DMS 273 (cell line): ENCODE data around the gene LEP.

Experiments
- DNase-seq: peaks from one replicate; lab custom pipeline; 2025; ENCODE audit not compliant: unreplicated experiment; lab: John Stamatoyannopoulos, UW

The LEP gene

DNA sequence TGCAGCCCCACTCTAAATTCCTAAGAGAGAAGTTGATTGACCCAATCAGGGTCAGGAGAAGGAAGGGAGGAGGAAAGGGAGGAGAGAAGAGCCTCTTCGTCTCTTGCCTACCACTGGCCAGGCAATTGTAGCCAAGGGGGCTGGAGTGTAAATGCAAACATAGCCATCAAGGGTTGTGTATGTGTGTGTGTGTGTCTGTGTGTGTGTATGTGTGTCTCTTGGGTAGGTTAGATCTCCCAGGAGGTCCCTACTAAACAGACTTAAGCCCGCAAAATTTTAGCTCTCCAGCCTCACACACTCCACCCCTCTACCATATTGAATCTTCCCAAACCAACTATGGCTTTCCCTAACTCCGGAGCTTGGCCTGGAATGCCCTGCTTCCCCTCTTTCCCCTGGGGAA is 3.8 kb downstream of the LEP start:
- DNase-seq: no peak

DNA sequence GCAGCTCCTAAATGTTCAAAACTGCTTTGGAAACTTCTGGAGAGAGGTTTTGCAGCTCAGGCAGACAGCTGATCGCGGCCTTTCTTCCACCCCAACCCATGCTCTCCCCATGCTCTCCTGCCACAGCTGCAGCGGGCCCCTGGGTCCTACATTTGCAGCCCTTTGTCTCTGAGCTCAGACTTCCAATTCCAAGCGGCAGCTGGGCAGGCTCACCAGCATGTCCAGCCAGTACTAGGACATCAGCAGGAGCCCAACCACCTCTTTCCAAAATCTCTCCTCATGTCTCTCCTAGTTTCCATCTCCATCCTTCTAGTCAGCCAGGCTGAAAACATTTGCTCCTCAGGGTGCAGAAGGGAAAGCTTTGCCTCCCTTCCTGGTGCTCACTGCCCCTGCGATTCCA is 6.0 kb downstream of the LEP start:
- no peak for DNase-seq

DNA sequence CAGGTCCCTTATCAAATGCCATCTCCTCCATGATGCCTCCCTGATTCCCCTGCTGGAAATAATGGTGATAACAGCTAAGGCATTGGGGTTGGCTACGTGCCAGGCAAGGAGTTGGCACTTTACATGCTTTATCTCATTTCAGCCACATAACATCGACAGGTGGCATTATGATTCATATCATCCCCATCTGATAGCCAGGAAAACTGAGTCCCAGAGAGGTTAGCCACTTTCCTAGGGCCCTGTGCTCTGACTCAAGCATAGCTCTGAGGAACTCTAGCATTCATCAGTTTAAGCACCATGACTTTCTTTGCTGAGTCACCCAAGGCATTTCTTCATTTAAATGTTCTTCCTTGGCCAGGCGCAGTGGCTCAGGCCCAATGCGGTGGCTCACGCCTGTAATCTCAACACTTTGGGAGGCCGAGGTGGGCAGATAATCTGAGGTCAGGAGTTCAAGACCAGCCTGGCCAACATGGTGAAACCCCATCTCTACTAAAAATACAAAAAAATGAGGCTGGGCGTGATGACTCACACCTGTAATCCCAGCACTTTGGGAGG is 6.6 kb downstream of the LEP start:
- DNase-seq: peak; percentile 83

DNA sequence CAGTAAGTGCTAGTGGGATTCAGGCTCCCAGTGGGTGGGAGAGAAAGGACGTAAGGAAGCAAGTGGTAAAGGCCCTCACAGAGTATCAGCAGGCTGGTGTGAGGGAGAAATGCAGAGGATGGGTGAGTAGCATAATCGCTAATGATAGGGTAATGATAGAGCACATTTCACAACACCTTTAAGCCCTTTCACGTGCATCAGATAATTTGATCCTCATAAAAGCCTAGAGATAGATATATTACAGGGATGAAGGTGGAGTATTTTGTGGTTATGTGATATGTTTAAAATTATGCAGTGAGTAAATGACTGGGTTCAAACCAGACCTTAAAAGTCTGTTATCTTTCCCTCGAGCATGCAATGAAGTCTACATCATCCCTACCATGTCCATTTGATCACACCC is 10.3 kb downstream of the LEP start:
- DNase-seq: no peak

DNA sequence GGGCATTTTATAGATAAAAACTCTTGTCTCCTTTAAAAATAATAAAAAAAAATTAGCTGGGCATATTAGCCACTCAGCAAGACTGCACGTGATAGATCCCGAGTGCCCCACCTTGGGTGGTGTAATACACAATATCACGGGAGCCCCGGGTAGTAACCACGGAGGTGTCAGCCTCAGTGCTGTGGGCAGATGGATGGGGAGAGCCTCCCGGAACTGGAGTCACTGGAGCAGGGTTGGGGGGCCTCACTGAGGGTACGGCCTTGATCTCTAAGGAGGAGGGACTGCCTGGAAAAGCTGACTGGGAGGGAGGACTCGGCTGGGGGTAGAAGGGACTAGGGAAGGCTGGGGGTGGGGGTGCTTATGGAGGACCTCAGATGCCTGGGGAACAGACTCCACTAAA is 12.6 kb downstream of the LEP start:
- no peak for DNase-seq

DNA sequence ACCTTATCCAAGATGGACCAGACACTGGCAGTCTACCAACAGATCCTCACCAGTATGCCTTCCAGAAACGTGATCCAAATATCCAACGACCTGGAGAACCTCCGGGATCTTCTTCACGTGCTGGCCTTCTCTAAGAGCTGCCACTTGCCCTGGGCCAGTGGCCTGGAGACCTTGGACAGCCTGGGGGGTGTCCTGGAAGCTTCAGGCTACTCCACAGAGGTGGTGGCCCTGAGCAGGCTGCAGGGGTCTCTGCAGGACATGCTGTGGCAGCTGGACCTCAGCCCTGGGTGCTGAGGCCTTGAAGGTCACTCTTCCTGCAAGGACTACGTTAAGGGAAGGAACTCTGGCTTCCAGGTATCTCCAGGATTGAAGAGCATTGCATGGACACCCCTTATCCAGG is 13.4 kb downstream of the LEP start:
- DNase-seq: no peak

DNA sequence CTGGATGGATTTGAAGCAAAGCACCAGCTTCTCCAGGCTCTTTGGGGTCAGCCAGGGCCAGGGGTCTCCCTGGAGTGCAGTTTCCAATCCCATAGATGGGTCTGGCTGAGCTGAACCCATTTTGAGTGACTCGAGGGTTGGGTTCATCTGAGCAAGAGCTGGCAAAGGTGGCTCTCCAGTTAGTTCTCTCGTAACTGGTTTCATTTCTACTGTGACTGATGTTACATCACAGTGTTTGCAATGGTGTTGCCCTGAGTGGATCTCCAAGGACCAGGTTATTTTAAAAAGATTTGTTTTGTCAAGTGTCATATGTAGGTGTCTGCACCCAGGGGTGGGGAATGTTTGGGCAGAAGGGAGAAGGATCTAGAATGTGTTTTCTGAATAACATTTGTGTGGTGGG is 14.2 kb downstream of the LEP start:
- no peak for DNase-seq

DNA sequence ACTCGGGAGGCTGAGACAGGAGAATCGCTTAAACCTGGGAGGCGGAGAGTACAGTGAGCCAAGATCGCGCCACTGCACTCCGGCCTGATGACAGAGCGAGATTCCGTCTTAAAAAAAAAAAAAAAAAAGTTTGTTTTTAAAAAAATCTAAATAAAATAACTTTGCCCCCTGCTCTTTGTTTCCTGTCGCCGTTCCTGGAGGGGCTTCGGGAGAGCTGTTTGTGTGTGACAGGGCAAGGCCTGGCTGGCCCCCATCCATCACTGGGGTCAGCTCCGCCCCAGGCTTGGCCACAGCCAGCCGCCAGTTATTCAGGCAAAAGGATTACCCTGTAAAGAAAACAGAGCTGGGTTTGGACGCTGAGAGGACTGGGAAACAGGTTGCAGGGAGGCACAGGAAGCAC is 16.4 kb downstream of the LEP start:
- DNase-seq: no peak

DNA sequence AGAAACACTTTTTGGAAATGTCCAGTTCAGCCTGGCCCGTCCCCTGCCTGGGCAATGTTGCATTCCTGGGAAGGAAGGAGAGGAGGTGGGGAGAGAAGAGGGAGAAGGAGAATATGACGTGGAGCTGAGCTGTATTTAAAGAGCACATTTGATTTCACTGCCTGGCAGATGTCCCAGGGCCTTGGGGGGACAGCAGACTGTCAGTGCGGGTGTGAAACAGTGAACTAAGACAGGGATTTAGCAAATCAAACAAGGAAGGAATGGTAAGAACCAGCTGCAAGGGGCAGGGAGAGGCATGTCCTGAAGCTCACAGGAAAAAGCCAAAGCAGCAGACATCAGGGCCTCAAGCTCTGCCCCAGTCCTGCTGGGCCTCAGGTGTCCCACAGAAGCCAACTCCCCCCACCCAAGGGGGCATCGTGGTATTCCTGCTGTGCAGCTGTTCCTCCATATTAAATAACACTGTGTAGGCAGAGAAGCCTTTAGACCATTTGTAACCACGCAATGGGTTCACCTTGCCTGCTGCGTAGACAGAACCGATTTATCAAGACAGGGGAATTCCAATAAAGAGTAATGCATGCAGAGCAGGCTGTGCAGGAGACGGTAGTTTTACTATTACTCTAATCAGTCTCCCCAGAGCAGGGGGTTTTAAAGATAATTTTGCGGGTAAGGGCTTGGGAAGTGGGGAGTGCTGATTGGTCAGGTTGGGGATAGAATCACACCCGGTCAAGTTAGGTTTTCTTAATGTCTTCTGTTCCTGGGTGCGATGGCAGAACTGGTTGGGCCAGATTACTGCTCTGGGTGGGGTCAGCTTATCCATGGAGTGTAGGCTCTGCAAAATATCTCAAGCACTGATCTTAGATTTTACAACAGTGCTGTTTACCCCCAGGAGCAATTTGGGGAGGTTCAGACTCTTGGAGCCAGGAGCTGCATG is 18.3 kb downstream of the LEP start:
- DNase-seq: peak; percentile 86

DNA sequence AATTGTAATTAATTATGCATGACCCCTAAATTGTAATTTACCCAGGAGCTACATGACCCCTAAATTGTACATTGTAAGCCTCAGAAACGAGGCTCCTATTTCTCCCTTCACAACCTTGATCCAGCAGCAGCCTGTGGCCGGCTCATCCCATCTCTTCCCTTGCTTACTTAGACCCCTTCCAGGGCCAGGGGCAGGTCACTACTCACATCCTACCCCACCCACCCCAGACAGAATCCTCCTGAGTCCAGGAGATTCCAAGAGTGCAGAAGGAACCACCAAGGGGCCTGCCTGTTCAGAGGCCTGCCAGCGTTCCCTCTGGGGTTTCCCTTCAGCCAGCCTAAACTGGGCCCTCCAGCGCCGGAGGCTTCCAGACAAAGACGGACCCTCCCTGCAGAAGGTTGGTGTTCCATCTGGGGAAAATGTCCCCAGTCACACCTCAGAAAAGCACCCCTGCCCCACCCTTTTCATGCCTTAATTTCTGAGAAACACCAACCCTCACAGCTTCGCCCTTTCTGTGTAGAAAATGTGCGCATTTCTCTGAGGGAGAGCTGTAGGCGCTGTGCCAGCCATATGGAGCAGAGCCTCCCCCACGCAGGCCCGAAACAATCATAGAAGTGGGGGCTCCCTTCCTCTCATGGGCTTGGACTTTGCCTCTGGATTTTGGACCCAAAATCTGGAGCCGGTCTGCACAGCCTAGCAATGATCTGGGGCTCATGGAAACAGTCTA is 19.2 kb downstream of the LEP start:
- DNase-seq: no peak

DNA sequence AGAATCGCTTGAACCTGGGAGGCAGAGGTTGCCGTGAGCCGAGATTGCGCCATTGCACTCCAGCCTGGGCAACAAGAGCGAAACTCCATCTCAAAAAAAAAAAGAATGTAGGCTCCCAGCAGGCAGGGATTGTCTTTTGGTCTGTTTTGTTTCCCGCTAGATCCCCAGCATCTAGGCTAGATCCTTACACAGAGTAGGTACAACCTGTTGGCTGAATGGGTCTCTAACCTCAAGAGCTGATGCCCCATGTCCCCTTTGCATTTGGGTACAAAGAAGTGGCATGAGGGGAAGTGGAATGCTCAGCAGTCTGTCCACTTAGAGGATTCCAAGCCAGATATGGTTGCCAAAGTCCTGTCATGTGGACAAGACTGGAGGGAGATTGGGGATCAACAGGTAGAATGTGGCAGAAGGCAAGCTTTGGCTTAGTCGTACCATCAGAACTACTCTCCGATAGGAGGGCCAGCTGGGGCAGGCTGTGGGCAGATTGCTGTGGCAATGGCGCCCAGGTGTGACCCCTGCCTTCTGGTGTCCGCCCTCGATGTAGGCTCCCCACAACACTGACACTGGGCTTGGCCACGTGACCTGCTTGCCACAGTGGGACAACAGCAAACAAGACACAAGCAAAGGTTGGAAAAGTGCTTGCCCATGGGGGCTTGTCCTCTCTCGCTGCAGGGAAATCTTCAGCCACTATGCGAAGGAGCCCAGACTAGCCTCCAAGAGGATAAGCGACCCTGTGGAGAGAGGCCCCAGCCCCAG is 21.4 kb downstream of the LEP start:
- DNase-seq: no peak

DNA sequence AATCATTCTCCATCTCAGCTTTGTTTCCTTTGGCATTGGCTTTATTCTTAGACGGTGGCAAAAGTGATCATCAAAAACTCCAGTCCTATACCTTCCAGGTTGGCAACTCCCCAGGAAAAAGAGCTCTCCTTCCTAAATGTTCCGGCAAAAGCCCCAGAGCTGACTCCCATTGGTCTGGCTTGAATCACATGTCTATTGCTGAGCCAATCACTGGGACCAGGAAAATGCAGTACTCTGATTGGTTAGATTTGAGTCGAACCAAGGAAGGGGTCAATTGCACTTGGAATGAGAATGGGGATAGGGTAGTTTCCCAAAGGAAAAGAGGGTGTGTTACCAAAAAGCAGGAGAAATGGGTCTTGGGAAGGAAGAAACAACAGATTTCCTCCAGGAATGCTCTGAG is 22.3 kb downstream of the LEP start:
- DNase-seq: no peak

DNA sequence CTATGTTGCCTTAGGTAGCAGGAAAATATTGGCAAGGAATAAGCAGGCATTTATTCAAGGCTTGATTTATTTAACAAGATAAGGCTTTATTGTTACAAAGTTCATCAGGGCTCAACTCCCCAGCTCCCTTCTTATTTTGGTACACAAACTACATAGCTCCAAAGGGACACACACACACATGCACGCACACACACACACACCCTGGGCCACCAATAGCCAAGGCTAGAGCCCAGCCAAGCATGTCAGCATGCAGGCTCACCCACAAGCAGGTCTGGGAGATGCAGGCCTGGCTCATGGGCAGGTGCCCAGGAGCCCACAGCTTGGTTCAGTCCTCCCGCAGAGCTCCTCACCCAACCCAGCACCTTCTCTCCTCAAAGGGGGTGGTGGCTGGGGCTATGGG is 23.4 kb downstream of the LEP start:
- no peak for DNase-seq

DNA sequence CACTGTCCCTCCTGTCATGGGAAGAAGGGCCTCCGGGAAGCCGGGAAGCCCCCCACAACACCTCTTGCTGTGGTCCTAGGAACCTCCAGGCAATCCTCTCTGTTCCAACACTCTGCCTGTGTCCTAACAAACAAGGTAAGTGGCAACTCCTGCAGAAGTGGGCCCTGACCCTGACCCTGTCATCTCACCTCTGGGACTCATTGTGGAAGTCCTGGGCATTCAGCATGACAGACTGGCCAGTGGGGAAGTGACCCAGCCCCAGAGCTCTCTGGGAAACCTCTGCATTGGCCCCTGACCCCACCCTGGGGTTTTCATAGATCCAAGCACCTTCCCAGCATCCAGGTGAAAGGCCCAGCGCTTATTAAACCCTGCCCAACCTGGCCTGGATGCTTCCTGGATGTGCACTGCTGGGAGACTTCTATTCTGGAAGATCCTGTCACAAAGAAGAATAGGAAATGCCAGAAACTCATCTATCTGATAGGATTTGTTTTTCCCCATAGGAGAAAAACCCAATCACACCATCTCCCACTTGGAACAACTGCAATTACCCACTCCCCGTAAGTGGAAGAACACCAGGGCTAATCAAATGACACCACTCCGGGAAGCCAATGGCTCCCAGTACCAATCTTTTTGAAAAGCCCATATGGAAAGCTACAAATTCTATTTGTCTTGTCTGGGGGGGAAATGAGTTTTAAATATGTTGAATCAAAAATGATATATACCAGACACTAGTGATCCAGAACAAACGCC is 24.3 kb downstream of the LEP start:
- no peak for DNase-seq

DNA sequence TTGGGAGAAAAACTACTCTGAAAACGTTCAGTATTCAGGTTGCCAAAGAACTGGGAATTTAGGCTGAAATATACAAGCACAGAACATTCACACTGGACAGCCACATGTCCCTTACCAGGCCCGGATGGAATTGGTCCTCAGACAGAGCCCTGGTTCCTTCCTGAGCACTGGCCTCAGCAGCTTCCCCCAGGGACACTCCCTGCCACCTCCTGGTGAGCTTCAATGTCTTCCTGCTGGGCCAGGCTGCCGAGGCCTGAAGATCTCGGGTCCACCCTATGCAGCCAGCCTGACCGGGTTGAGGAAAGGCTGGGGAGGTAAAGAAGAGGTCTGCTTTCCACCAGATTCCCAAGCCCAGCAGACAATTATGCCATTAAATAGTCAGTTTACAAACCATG is 24.8 kb downstream of the LEP start:
- no peak for DNase-seq

DNA sequence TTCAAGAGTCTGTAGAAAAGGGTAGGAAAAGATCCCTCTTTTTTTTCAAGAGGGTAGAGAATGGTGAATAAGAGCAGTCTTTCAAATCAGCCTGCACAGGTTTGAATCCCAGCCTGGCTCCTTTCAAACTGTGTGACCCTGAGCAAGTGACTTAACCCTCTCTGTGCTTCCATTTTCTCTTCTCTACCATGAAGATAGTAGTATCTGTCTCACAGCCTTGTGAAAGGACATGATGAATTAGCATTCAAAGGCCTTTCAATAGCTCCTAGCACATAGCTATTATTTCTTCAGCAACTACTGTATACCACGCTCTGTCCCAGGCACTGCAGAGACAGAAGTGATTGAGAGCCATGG is 25.4 kb downstream of the LEP start:
- DNase-seq: no peak

DNA sequence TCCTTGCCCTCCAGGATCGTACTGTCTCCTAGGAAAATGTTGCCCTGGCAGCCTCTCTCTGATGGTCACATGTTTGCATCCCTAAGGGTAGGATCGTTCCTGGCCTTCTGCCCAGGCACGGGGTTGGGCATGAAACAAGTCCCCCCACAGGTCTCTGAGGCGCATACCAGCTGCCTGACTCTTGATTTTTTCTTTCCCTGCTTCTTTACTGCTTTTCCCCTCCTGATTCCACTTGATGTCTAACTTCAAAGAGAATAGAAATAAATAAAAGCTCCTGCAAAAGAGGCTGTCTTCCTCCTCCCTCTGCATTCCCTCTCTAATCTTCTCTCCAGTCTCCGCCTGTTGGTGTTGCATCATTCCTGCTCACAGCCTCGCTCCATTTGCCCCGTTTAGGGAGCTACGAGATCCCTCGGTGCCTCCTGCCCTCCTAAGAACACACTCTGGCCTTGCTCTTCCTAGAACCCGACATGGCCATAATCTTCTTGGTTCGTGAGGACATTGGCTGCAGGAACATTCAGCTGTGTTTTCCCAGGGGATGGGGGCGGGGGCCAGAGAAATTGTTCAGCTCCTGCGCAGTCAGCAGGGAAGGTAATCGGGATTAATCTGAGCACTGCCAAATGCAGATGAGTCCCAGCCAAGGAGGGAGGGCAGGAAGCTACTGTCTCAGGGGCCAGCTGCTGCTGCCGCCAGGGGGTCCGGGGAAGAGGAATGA is 26.0 kb downstream of the LEP start:
- DNase-seq: peak; percentile 96

DNA sequence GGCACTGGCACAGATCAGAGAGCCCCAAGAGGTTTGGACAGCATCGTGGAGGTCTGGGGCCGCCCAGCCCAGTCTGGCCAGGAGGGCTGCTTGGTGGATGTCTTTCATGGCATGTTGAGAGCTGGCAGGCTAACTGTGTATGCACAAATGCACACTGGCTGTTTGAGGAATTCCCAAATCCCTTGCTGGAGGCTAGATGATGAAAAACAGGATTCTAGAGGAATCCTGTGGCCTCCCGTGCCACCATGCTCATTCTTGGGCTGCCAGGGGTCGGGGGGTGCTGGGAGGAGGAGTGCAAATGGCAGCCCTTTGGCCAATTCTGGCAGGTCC is 26.5 kb downstream of the LEP start:
- DNase-seq: no peak

DNA sequence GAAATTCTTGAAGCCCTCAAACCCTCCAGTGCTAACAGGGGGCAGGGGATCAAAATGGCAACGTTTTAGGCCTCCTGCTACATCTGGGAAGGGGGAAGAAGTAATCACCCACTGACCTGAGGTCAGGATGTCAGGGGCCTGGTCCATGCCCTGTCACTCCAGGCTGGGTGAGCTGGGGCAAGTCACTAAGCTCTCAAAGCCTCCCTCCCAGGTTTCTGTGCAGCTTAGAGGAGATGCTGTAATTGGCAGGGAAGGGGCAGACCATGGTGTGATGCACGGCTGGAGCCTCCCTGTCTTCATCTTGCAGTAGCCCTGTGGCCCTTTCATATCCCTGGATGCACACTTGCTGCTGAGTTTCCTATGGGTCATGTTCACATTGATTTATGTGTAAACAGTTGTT is 27.2 kb downstream of the LEP start:
- no peak for DNase-seq

DNA sequence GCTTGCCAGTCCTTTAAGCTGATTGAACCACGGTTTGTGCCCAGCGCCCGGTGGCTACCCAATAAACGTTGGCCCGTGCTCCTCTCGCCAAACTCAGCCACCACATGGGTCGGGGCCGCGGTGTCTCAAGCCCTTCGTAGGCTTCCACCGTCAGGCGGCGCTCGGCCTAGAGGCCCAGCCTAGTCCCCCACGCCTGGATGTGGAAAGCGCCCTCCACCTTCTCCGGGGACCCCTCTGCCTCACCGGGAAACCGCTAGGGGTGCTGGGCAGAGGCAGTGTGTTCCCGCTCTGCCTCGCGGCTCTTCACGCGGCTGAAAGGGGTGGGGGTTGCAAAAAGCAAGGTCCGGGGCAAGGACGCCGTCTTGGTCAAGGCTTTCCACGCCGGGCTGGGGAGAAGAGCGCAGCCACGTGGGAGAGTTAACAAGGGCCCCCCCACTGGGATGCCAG is 29.8 kb downstream of the LEP start:
- no peak for DNase-seq
